CD4-positive, alpha-beta T cell treated with Interferon alpha-2 for 1 hour (primary cell): ENCODE data around the gene RNF121.

Experiments used
- DNase-seq, 2 donors: peaks; one replicate each; pipeline ENCODE4 v3.0.0-alpha.2; 2020 to 2022

Gene RNF121

GRCh38 chr11:72006309-72007088 is 77.7 kb downstream of the RNF121 start:
- no peak for DNase-seq

GRCh38 chr11:72007089-72007476 is 78.2 kb downstream of the RNF121 start:
- no peak for DNase-seq

- no peak for DNase-seq
Measured at GRCh38 chr11:72007587-72007986, 78.7 kb downstream of the RNF121 start.

- DNase-seq: no peak
Measured at GRCh38 chr11:72008728-72009127, 79.9 kb downstream of the RNF121 start.

- no peak for DNase-seq
Measured at GRCh38 chr11:72009156-72009555, 80.3 kb downstream of the RNF121 start.

GRCh38 chr11:72010529-72011233 is 81.8 kb downstream of the RNF121 start:
- no peak for DNase-seq

GRCh38 chr11:72012091-72012630 is 83.3 kb downstream of the RNF121 start:
- no peak for DNase-seq

GRCh38 chr11:72012897-72013721 is 84.3 kb downstream of the RNF121 start:
- no peak for DNase-seq

- DNase-seq: no peak
Measured at GRCh38 chr11:72013765-72014711, 85.2 kb downstream of the RNF121 start.

GRCh38 chr11:72014761-72015320 is 86.0 kb downstream of the RNF121 start:
- no peak for DNase-seq

- DNase-seq: no peak
Measured at GRCh38 chr11:72015511-72016061, 86.7 kb downstream of the RNF121 start.

- DNase-seq: no peak
Measured at GRCh38 chr11:72018171-72018570, 89.3 kb downstream of the RNF121 start.

- DNase-seq: no peak
Measured at GRCh38 chr11:72023335-72023734, 94.5 kb downstream of the RNF121 start.

GRCh38 chr11:72024069-72024754 is 95.4 kb downstream of the RNF121 start:
- DNase-seq: no peak

- DNase-seq: no peak
Measured at GRCh38 chr11:72026090-72026489, 97.2 kb downstream of the RNF121 start.

GRCh38 chr11:72030472-72031045 is 101.7 kb downstream of the RNF121 start:
- no peak for DNase-seq

- DNase-seq: no peak
Measured at GRCh38 chr11:72036687-72037086, 107.8 kb downstream of the RNF121 start.

GRCh38 chr11:72037554-72038311 is 108.9 kb downstream of the RNF121 start:
- DNase-seq: no peak

- no peak for DNase-seq
Measured at GRCh38 chr11:72038491-72038890, 109.6 kb downstream of the RNF121 start.
